ENCODE results near the gene SGPL1. TPM values are rescaled to one million over a fixed set of nuclear protein-coding genes. Genes with fewer than 3 reads are reported as not detected.

Gene SGPL1
- total RNA-seq, 2 donors from 2014 or later, result 61.3 to 77.6 TPM

DNA sequence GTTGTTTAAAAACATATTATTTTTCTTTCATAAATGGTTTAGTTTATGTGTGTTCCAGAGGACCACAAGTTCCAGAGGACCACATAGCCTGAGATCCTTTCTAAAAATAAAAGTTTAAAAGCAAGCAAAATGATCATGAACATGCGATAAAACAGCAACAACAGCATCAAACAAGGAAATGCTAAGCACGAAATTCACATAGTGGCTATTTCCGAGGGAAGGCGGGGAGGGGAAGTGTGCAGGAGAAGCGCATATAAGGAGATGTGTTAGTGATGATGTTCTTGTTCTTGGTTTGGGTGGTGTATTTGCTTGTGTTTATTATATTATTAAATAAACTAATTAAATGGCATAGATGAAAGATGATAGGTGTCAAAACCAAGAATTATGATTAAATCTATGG lies 31.7 kb upstream of the SGPL1 start:
- Mint-ChIP-seq H3K4me3 (no peak overlapping the region), H3K9me3 (no peaks in the 10 kb centered on the region), H3K27me3 (ENCODE audit: low read depth) (peaks cover 9% of the 10 kb centered on the region), H3K36me3 (ENCODE audit: insufficient read depth in 2 of 2) (no peaks in the 10 kb centered on the region), H3K27ac (no peak overlapping the region), H3K4me1 (ENCODE audit: low read depth) (peaks cover 17% of the 10 kb centered on the region)
- ATAC-seq (replicated peaks in 1 of 2), result no peak
- no peak for DNase-seq

- Mint-ChIP-seq H3K4me3 (no peak overlapping the region), H3K36me3 (ENCODE audit: insufficient read depth in 2 of 2) (no peaks in the 10 kb centered on the region), H3K4me1 (ENCODE audit: low read depth) (peaks cover 17% of the 10 kb centered on the region), H3K27ac (no peak overlapping the region), H3K27me3 (ENCODE audit: low read depth) (peaks cover 11% of the 10 kb centered on the region), H3K9me3 (no peaks in the 10 kb centered on the region)
- no peak for ATAC-seq (replicated peaks in 1 of 2)
- DNase-seq, result no peak
Measured at GRCh38 chr10:70784471-70784870, 31.3 kb upstream of the SGPL1 start.

DNA sequence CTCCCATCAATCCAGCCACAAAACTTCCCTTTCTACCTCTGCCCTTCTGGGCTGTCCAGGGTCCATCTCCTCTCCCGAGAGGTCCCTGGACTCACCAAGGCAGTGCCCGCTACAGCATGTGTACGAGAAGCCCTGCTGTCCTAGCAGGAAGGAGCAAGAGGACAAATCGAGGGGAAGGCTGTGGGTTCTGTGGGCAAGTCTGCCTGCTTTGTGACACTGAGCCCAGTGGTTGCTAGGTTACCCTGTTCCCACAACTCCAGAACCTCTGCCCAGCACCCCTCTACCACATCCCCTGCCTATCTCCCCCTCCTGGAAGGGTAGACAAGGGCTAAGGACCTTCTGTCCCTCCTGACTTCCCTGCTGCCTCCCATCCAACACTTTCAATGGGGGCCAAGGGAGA lies 30.6 kb upstream of the SGPL1 start, which contains the start of gene TBATA:
TBATA (minus strand) TSS at position 188 of the 400 bp plus-strand sequence. CDS start 1,998 bp downstream, outside the sequence.
- peaks cover 17% of the 10 kb centered on the region for H3K4me1 Mint-ChIP-seq (ENCODE audit: low read depth)
- no peaks in the 10 kb centered on the region for H3K9me3 Mint-ChIP-seq
- no peak within 1 kb of the TSS for H3K4me3 Mint-ChIP-seq
- no peak within 1 kb of the TSS for H3K27ac Mint-ChIP-seq
- no peak for ATAC-seq (replicated peaks in 1 of 2)
- no peak for DNase-seq
- H3K27me3 Mint-ChIP-seq (ENCODE audit: low read depth), result peaks cover 11% of the 10 kb centered on the region
- H3K36me3 Mint-ChIP-seq (ENCODE audit: insufficient read depth in 2 of 2), result no peaks in the 10 kb centered on the region

DNA sequence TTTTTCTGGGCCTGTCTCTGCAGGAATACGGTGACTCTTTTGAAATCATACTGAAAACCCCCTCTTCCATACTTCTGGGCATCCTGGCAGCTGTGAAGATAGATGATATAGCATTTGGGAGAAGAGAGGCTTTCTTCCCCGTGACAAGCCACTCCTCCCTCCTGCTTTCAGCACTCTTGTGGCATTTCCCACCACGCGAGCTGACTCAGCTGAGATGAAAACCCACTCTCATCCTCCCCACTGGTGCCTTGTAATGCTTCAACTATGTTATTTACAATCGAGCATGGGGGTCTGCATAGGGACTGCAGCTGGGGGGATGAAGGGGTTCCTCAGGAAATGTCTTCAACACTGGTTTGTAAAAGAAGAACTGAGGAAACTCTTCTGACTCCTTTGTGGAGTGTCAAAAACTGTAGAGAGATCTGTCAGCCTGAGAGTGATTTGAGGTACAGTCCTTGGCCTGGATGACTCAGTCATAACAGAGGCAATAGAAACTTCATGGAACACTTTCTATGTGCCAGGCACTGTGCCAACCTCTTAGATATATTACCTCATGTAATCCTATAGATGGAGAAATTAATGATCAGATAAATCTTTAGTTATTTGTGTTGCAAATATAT lies 28.8 kb upstream of the SGPL1 start:
- Mint-ChIP-seq H3K9me3 (no peaks in the 10 kb centered on the region), H3K36me3 (ENCODE audit: insufficient read depth in 2 of 2) (no peaks in the 10 kb centered on the region), H3K4me1 (ENCODE audit: low read depth) (peaks cover 17% of the 10 kb centered on the region), H3K4me3 (peak overlapping the region; percentile 10 to 19), H3K27ac (no peak overlapping the region), H3K27me3 (ENCODE audit: low read depth) (peaks cover 25% of the 10 kb centered on the region)
- ATAC-seq (replicated peaks in 1 of 2) (peak; percentile 86 to 89), DNase-seq (peak; percentile 15 to 38)

- H3K4me3 Mint-ChIP-seq, result no peak overlapping the region
- DNase-seq (no peak), ATAC-seq (replicated peaks in 1 of 2) (no peak)
- peaks cover 11% of the 10 kb centered on the region for H3K4me1 Mint-ChIP-seq (ENCODE audit: low read depth)
- no peak overlapping the region for H3K27ac Mint-ChIP-seq
- H3K27me3 Mint-ChIP-seq (ENCODE audit: low read depth), result peaks cover 27% of the 10 kb centered on the region
- peaks cover under 1% of the 10 kb centered on the region in 2 donors for H3K36me3 Mint-ChIP-seq (ENCODE audit: insufficient read depth in 2 of 2)
- peaks cover under 1% of the 10 kb centered on the region in 2 donors for H3K9me3 Mint-ChIP-seq
Measured at GRCh38 chr10:70791386-70792039, 24.2 kb upstream of the SGPL1 start.

DNA sequence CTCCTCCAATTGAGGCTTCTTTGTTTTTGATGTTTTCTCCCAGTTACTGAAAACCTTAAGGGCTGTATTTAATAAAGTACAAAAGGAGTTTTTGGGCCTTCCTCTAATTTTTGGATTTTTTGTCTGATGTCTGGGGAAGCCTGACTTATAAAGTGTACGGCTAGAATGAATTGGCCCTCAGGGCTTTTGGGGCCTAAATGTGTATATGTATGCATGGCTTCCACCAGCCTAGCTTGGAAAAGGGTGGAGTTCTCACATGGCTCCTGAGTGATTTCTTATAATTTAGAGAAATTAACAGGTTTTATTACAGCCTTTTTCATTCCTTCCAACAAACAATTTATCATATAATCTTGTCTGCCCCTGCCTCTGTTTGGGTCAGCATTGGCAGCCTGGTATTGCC lies 20.1 kb upstream of the SGPL1 start:
- DNase-seq (no peak), ATAC-seq (replicated peaks in 1 of 2) (no peak)
- Mint-ChIP-seq H3K27me3 (ENCODE audit: low read depth) (peaks cover 37% of the 10 kb centered on the region), H3K9me3 (peaks cover 3 to 7% of the 10 kb centered on the region in 2 donors), H3K36me3 (ENCODE audit: insufficient read depth in 2 of 2) (peaks cover 2% of the 10 kb centered on the region in 2 donors), H3K27ac (no peak overlapping the region), H3K4me3 (no peak overlapping the region), H3K4me1 (ENCODE audit: low read depth) (no peaks in the 10 kb centered on the region)

- H3K36me3 Mint-ChIP-seq (ENCODE audit: insufficient read depth in 2 of 2), result peaks cover 2% of the 10 kb centered on the region in 2 donors
- DNase-seq (no peak), ATAC-seq (replicated peaks in 1 of 2) (no peak)
- H3K27me3 Mint-ChIP-seq (ENCODE audit: low read depth), result peaks cover 27% of the 10 kb centered on the region
- no peak overlapping the region for H3K4me3 Mint-ChIP-seq
- H3K9me3 Mint-ChIP-seq, result peaks cover 3 to 7% of the 10 kb centered on the region in 2 donors
- H3K27ac Mint-ChIP-seq, result no peak overlapping the region
- H3K4me1 Mint-ChIP-seq (ENCODE audit: low read depth), result no peaks in the 10 kb centered on the region
Measured at GRCh38 chr10:70797840-70798239, 17.9 kb upstream of the SGPL1 start.

DNA sequence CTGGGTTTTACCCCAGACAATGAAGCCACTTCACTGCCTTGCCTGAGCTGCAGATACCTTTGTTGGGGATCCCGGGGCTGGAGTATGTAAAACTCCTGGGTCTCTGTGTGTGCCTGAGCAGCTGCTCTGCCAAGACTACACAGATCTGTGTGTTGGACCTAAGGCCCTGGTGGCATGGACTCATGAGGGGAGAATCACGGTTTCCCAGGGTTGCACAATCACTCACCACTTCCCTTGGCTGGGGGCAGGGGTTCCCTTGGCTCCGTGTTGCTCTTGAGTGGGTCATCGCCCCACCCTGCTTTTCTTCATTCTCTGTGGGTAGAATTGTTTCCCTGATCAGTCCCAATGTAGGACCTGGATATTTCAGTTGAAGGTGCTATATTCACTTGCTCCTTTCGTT lies 16.6 kb upstream of the SGPL1 start:
- Mint-ChIP-seq H3K36me3 (ENCODE audit: insufficient read depth in 2 of 2) (peaks cover 2% of the 10 kb centered on the region in 2 donors), H3K27me3 (ENCODE audit: low read depth) (peaks cover 27% of the 10 kb centered on the region), H3K27ac (no peak overlapping the region), H3K4me1 (ENCODE audit: low read depth) (no peaks in the 10 kb centered on the region), H3K4me3 (no peak overlapping the region), H3K9me3 (peaks cover 3 to 7% of the 10 kb centered on the region in 2 donors)
- DNase-seq, result no peak
- no peak for ATAC-seq (replicated peaks in 1 of 2)

GRCh38 chr10:70801854-70802253 lies 13.9 kb upstream of the SGPL1 start:
- Mint-ChIP-seq H3K27ac (no peak overlapping the region), H3K27me3 (ENCODE audit: low read depth) (peaks cover 21% of the 10 kb centered on the region), H3K4me3 (no peak overlapping the region), H3K36me3 (ENCODE audit: insufficient read depth in 2 of 2) (no peaks in the 10 kb centered on the region), H3K9me3 (peaks cover 0 to 3% of the 10 kb centered on the region in 2 donors), H3K4me1 (ENCODE audit: low read depth) (no peaks in the 10 kb centered on the region)
- ATAC-seq (replicated peaks in 1 of 2) (no peak), DNase-seq (no peak)

- H3K36me3 Mint-ChIP-seq (ENCODE audit: insufficient read depth in 2 of 2), result no peaks in the 10 kb centered on the region
- no peak overlapping the region for H3K4me3 Mint-ChIP-seq
- H3K27me3 Mint-ChIP-seq (ENCODE audit: low read depth), result peaks cover 19% of the 10 kb centered on the region
- ATAC-seq (replicated peaks in 1 of 2), result no peak
- H3K27ac Mint-ChIP-seq, result no peak overlapping the region
- H3K4me1 Mint-ChIP-seq (ENCODE audit: low read depth), result no peaks in the 10 kb centered on the region
- H3K9me3 Mint-ChIP-seq, result no peaks in the 10 kb centered on the region
- DNase-seq, result no peak
Measured at GRCh38 chr10:70803775-70804420, 11.8 kb upstream of the SGPL1 start.

GRCh38 chr10:70804421-70804808 lies 11.3 kb upstream of the SGPL1 start:
- Mint-ChIP-seq H3K27me3 (ENCODE audit: low read depth) (peaks cover 14% of the 10 kb centered on the region), H3K27ac (no peak overlapping the region), H3K36me3 (ENCODE audit: insufficient read depth in 2 of 2) (no peaks in the 10 kb centered on the region), H3K4me1 (ENCODE audit: low read depth) (no peaks in the 10 kb centered on the region), H3K9me3 (no peaks in the 10 kb centered on the region), H3K4me3 (no peak overlapping the region)
- no peak for DNase-seq
- ATAC-seq (replicated peaks in 1 of 2), result no peak

DNA sequence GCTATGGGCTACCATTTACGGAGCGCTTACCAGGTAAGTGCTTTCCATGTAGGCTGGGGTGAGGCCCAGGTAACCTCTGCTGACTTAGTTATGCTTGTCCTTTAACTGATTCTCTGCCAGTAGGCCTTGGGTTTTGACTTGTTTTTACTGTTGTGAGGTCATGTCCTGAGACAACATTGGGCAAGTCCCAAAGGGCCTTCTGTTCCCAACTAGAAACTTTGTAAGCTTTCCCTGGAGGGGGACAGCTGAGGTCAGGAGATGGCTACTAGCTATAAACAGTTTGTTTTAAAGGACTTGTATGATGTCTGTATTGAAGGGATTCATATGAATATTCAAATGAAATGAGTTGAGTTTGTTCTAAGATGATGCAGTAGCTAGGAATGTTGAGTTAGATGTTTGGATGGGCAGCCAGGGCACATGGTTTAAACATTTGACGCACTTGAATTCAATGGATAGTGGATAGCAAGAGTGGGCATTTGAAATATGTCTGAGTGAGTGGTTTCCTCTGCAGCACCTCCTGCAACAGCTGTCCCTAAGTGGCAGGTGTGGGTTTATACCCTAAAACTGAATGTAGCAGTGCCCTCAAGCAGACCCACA lies 10.0 kb upstream of the SGPL1 start:
- ATAC-seq (replicated peaks in 1 of 2) (no peak), DNase-seq (no peak)
- Mint-ChIP-seq H3K27ac (no peak overlapping the region), H3K4me1 (ENCODE audit: low read depth) (no peaks in the 10 kb centered on the region), H3K9me3 (no peaks in the 10 kb centered on the region), H3K36me3 (ENCODE audit: insufficient read depth in 2 of 2) (no peaks in the 10 kb centered on the region), H3K27me3 (ENCODE audit: low read depth) (peaks cover 8% of the 10 kb centered on the region), H3K4me3 (no peak overlapping the region)

- no peak overlapping the region for H3K4me3 Mint-ChIP-seq
- H3K27ac Mint-ChIP-seq, result no peak overlapping the region
- no peaks in the 10 kb centered on the region for H3K9me3 Mint-ChIP-seq
- H3K27me3 Mint-ChIP-seq (ENCODE audit: low read depth), result peaks cover 8% of the 10 kb centered on the region
- no peak for DNase-seq
- no peaks in the 10 kb centered on the region for H3K36me3 Mint-ChIP-seq (ENCODE audit: insufficient read depth in 2 of 2)
- no peaks in the 10 kb centered on the region for H3K4me1 Mint-ChIP-seq (ENCODE audit: low read depth)
- ATAC-seq (replicated peaks in 1 of 2), result no peak
Measured at GRCh38 chr10:70806841-70807240, 8.9 kb upstream of the SGPL1 start.

All from activated T-cell treated with anti-CD3 and anti-CD28 coated beads, Interleukin-2, amount 50 U/mL, for 72 hours (primary cell).